ENCODE results near the gene STMN3.

The STMN3 gene

GRCh38 chr20:63653041-63653973 is at the start of gene STMN3:
Gene STMN3 (minus strand): TSS chr20:63653424. CDS start chr20:63653345, 79 bp downstream.
- peak; percentile 54 for DNase-seq (ENCODE audit: low spot score)

DNA sequence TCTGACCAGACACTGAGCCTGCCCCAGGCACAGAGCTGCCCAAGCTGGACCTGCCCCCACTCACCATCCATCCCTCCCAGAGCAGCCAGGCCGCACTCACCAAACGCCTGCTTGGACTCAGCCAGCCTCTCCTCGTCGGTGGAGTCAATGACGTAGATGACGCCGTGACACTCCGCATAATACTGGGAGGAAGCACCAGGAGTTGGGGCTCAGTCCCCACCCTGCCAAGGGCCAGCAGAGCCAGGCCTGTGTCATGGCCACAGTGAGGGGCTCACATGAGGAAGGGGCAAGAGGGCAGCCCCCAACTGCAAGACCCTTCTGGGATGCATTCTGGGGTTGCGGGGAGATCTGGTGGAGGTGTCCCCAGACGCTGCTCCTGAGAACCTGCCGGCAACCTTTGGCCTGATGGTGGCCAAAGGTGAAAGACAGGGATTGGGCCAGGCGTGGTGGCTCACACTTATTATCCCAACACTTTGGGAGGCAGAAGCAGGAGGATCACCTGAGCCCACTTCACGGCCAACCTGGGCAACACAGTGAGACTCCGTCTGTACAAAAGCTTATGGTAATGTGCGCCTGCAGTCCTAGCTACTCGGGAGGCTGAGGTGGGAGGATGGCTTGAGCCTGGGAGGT is 48.9 kb upstream of the STMN3 start:
- DNase-seq (ENCODE audit: low spot score), result no peak

DNA sequence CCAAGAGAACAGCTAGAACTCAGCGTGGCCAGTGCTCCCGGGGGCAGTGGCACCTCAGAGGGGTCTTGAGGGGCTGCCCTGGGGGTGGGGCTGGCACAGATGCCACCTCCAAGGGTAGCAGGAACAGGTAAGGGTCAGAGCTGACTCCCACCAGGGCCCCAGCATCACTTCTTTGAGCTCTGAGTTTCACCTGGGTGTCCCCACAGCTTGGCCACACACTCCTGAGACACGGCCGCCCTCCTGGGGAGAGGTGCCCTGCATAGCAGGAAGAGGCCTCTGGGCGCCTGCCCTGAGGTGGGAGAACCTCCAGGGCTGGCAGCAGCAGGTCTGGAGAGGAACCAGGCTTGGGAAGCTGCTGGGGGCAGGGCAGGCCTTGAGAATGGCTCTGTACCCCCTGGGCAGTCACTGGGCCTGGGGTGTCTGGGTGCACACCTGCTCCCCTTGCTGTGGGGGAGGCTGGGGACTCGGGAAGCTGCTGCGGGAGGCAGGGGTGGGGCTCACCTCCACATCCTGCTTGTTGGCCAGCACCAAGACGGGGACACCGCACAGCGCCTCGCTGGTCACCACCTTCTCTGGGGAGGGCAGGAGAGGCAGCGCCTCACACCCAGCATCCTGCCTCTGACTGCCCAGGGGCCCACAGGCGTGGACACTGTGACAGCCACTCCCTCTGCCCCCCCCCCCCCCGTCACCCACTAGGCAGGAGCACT is 48.3 kb upstream of the STMN3 start:
- DNase-seq (ENCODE audit: low spot score), result no peak

GRCh38 chr20:63701051-63701328 is 47.8 kb upstream of the STMN3 start:
- no peak for DNase-seq (ENCODE audit: low spot score)

DNA sequence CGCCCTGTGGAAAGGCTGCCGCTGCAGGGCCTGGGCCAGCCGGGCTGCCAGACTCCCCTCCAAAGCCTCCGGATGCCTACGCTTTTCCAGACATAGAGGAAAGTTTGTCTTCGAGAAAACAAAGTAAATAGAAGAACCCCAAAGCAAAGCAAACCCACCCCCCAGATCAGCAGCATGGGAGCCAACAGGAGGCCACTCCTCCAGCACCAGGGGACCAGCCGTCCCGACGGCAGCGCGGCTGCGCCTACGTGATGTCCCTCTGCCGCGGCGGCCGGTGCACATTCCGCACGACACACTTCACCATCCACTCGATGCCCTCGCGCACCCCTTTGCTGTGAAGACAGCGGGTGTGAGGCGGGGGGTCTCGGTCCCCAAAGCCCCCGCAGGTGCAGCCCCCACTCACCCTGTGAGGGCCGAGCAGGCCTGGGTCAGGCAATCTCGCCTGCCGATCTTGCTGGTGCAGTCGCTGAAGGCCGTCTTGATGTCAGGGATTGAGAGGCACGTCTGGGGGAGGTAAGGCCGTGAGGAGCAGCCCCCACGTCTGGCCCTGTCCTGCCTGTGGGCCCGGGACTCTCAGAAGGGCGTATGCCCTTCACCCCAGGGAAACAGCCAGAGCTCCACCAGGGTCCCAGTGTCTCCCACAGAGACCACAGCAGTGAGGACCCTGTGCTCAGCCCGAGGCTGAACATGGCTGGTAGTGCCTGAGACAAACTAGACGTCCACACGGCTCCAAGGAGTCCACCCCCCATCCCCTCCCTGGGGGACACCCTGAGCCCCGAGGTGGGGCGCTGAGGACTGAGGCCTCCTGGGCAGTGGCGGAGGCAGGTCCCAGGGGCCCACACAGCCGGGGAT is 47.2 kb upstream of the STMN3 start:
- no peak for DNase-seq (ENCODE audit: low spot score)

GRCh38 chr20:63699466-63700198 is 46.4 kb upstream of the STMN3 start:
- DNase-seq (ENCODE audit: low spot score), result no peak

DNA sequence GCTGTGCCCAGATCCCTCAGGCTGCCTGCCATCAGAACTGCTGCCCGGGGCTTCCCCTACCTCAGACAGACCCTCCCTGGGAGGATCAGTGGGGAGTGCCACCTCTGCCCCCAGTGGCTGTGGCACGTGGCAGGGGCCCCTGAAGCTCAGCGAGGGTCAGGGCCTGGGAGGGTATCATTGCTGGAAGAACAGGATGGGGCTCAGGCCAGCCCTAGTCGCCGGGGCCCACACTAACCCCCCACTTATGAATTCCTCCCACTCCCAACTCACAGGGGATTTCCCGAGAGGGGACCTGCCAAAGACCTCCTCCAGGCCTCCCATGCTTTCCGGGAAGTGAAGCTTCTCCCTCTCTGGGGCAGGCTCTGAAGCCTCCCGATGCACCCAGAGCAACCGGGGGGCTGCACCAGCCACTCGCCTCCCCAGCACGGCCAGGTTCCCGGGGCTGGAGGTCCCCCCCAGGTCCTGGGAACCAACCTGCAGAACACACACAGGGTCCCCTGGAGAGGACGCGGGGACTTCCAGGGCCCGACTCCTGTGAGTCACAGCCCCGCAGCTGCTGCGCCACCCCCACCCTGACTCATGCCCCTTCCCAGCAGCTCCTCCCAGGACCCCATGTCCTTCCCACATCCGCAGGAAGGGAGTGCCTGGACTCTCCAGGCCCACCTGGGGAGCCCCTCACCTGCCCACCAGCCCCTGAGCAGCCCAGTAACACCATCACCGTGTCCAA is 45.7 kb upstream of the STMN3 start:
- DNase-seq (ENCODE audit: low spot score), result no peak

DNA sequence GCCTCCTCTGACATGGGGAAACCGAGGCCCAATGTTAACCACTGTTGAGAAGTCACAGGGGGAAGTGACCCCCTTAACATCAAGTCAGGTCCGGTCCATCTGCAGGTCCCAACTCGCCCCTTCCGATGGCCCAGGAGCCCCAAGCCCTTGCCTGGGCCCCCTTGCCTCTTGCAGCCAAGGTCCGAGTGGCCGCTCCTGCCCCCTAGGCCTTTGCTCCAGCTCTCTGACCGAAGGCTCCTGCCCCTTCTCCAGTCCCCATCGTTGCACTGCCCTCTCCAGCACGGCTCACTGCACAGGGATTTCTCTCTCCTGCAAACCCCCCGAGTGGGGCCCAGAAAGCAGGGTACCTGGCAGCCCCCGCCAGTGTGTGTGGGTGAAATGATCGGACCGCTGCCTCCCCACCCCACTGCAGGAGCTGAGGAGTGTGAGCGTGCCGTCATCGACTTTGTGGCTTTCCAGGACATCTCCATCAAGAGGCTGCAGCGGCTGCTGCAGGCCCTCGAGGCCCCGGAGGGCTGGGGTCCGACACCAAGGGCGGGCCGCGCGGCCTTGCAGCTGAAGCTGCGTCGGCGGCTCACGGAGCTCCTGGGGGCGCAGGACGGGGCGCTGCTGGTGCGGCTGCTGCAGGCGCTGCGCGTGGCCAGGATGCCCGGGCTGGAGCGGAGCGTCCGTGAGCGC is 44.8 kb upstream of the STMN3 start:
- no peak for DNase-seq (ENCODE audit: low spot score)

- no peak for DNase-seq (ENCODE audit: low spot score)
Measured at GRCh38 chr20:63697357-63697867, 44.2 kb upstream of the STMN3 start.

DNA sequence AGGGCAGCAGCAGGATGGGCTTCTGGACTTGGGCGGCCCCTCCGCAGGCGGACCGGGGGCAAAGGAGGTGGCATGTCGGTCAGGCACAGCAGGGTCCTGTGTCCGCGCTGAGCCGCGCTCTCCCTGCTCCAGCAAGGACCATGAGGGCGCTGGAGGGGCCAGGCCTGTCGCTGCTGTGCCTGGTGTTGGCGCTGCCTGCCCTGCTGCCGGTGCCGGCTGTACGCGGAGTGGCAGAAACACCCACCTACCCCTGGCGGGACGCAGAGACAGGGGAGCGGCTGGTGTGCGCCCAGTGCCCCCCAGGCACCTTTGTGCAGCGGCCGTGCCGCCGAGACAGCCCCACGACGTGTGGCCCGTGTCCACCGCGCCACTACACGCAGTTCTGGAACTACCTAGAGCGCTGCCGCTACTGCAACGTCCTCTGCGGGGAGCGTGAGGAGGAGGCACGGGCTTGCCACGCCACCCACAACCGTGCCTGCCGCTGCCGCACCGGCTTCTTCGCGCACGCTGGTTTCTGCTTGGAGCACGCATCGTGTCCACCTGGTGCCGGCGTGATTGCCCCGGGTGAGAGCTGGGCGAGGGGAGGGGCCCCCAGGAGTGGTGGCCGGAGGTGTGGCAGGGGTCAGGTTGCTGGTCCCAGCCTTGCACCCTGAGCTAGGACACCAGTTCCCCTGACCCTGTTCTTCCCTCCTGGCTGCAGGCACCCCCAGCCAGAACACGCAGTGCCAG is 43.6 kb upstream of the STMN3 start, which contains the start of gene TNFRSF6B:
Gene TNFRSF6B, plus strand, starts transcription at position 25 of the 729 bp plus-strand sequence. Its CDS starts 116 bp downstream, at position 141.
- DNase-seq (ENCODE audit: low spot score), result no peak

GRCh38 chr20:63696306-63696627 is 43.0 kb upstream of the STMN3 start:
- DNase-seq (ENCODE audit: low spot score), result no peak

GRCh38 chr20:63695424-63696305 is 42.4 kb upstream of the STMN3 start:
- no peak for DNase-seq (ENCODE audit: low spot score)

GRCh38 chr20:63694584-63695423 is 41.6 kb upstream of the STMN3 start:
- no peak for DNase-seq (ENCODE audit: low spot score)

DNA sequence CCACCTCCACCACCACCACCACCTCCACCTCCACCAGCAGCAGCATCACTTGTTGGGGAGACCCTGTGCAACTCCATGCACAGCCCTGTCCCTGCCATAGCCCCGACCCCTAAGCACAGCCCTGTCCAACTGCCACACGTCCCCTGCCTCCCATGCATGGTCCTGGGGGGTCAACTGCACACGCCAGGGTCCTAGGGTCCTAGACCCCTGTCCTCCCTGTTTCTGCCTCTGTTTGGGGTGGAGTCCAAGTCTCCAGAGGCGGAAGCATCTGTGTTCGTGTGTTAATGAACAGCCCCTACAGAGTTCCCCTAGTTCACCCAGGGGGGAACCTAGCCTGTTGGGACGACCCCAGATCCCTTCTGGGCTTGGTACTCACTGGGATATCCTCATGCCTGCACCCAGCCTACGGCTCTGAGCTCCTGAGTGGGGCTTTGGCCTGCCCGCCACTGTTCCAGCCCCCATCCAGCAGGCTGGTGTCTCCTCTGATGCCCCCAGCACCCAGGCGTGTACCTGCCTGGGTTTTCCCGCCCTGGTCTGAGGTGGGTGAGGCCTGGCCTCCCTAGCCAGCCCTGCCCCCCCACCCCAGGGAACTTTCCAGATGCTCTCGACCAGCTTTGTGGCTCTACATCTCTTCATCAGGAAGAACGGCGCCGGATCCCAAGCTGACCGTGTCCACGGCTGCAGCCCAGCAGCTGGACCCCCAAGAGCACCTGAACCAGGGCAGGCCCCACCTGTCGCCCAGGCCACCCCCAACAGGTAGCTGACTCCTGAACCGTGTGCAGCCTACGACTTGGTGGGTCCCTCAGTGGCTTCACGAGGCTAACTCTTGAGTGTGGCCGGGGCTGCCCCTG is 40.7 kb upstream of the STMN3 start:
- no peak for DNase-seq (ENCODE audit: low spot score)

DNA sequence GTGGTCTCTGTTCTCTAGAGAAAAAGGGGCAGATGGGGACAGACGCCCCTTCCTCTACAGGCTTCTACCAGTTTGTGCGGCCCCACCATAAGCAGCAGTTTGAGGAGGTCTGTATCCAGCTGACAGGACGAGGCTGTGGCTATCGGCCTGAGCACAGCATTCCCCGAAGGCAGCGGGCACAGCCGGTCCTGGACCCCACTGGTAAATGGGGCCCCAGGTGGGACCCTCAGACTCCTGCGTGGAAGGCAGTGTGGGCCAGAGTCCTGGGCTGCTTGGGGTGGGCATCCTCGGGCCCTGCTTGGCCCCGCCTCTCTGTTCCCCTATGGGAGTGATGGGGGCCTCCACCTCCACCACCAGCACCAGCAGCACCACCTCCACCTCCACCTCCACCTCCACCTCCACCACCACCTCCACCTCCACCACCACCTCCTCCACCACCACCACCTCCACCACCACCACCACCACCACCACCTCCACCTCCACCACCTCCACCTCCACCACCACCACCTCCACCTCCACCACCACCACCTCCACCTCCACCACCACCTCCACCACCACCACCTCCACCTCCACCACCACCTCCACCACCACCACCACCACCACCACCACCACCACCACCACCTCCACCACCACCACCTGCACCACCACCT is 40.0 kb upstream of the STMN3 start:
- no peak for DNase-seq (ENCODE audit: low spot score)
